Astrocyte (in vitro differentiated cells and primary cell): ENCODE data around the gene PTPRE.

ENCODE experiments used
- CTCF ChIP-seq: IDR thresholded peaks from 2 replicates; pipeline ENCODE4 v1.5.1; 2011; ENCODE audit warnings: low read depth, mild to moderate bottlenecking, inconsistent platforms, low read length, moderate library complexity; ENCODE audit not compliant: insufficient read depth
- EZH2 ChIP-seq: IDR thresholded peaks from 2 replicates; pipeline ENCODE4 v1.6.1; 2012; ENCODE audit warnings: mild to moderate bottlenecking, low read length, inconsistent platforms; ENCODE audit not compliant: insufficient read depth

GRCh38 chr10:127889605-127890195, 17.2 kb upstream of the PTPRE start:
- TF ChIP-seq CTCF (no peak), EZH2 (no peak)
